SH-SY5Y (cell line): ENCODE measurements around the gene TENT4B.

Experiments
- GATA2 ChIP-seq: IDR thresholded peaks from 2 replicates; pipeline ENCODE4 v1.6.1; 2011; ENCODE audit warnings: mild to moderate bottlenecking, low read depth, low read length
- GATA3 ChIP-seq: IDR thresholded peaks from 2 replicates; pipeline ENCODE4 v1.6.1; 2011; ENCODE audit warnings: low read depth, mild to moderate bottlenecking, low read length, moderate library complexity

Gene TENT4B

GRCh38 chr16:50219402-50219975 is 66.4 kb downstream of the TENT4B start:
- TF ChIP-seq GATA3 (no peak), GATA2 (no peak)

- TF ChIP-seq GATA3 = no peak
- TF ChIP-seq GATA2 = no peak
These were observed 71.2 kb downstream of the TENT4B start for GRCh38 chr16:50224286-50224685.

GRCh38 chr16:50227120-50227519 is 74.0 kb downstream of the TENT4B start:
- TF ChIP-seq GATA2 = no peak
- no peak for TF ChIP-seq GATA3

- TF ChIP-seq GATA3 = no peak
These were observed 74.6 kb downstream of the TENT4B start for GRCh38 chr16:50227665-50228064.

- TF ChIP-seq GATA3 (no peak), GATA2 (no peak)
These were observed 75.3 kb downstream of the TENT4B start for GRCh38 chr16:50228364-50228868.

- TF ChIP-seq GATA3 (no peak), GATA2 (no peak)
These were observed 76.1 kb downstream of the TENT4B start for GRCh38 chr16:50229149-50229726.

- no peak for TF ChIP-seq GATA3
- no peak for TF ChIP-seq GATA2
These were observed 81.9 kb downstream of the TENT4B start for GRCh38 chr16:50234771-50235556.

- TF ChIP-seq GATA3 = no peak
- TF ChIP-seq GATA2 = no peak
These were observed 82.5 kb downstream of the TENT4B start for GRCh38 chr16:50235581-50235980.

GRCh38 chr16:50238314-50238713 is 85.2 kb downstream of the TENT4B start:
- TF ChIP-seq GATA3 = no peak
- TF ChIP-seq GATA2 = no peak

GRCh38 chr16:50238868-50239301 is 85.8 kb downstream of the TENT4B start:
- TF ChIP-seq GATA3 (no peak), GATA2 (no peak)

GRCh38 chr16:50244140-50244503 is 91.0 kb downstream of the TENT4B start:
- no peak for TF ChIP-seq GATA2
- no peak for TF ChIP-seq GATA3

- no peak for TF ChIP-seq GATA3
- TF ChIP-seq GATA2 = no peak
These were observed 91.7 kb downstream of the TENT4B start for GRCh38 chr16:50244504-50245416.

GRCh38 chr16:50245417-50246298 is 92.6 kb downstream of the TENT4B start:
- TF ChIP-seq GATA2 = no peak
- TF ChIP-seq GATA3 = no peak
